Neural cell (in vitro differentiated cells): ENCODE data around the gene TRIM37. TPM values are rescaled to one million over a fixed set of nuclear protein-coding genes. Genes with fewer than 3 reads are reported as not detected.

Experiments used
- H2AFZ ChIP-seq: fragments of 200-600, 300-800 bp; sonication (generic), shearing (Covaris generic); 2 replicates; pipeline ENCODE4 v1.6.0; 2014; ENCODE audit warnings: low read depth, mild to moderate bottlenecking, antibody characterized with exemption, low read length, moderate library complexity
- H3F3A ChIP-seq: fragments of 200-600 bp; shearing (Covaris generic); 2 replicates; pipeline ENCODE4 v1.6.1; 2016; ENCODE audit warnings: mild to moderate bottlenecking, moderate library complexity, mixed read lengths, antibody characterized with exemption, low read length; ENCODE audit not compliant: insufficient read depth, poor library complexity, severe bottlenecking
- H3K27ac ChIP-seq: fragments of 200-600, 300-800 bp; sonication (generic), shearing (Covaris generic); 2 replicates; pipeline ENCODE4 v1.5.1; 2014; ENCODE audit warnings: mild to moderate bottlenecking, low read length, moderate library complexity
- H3K27me3 ChIP-seq: fragments of 300-800, 200-600 bp; sonication (generic), shearing (Covaris generic); 2 replicates; pipeline ENCODE4 v1.6.0; 2014; ENCODE audit warnings: mild to moderate bottlenecking, low read depth, low read length, moderate library complexity; ENCODE audit not compliant: insufficient read depth
- H3K36me3 ChIP-seq: fragments of 300-800, 200-600 bp; sonication (generic), shearing (Covaris generic); 2 replicates; pipeline ENCODE4 v1.5.1; 2014; ENCODE audit warnings: mild to moderate bottlenecking, antibody characterized with exemption, low read length, moderate library complexity; ENCODE audit not compliant: insufficient read depth
- H3K4me2 ChIP-seq: fragments of 300-800, 200-600 bp; sonication (generic), shearing (Covaris generic); 2 replicates; pipeline ENCODE4 v1.6.0; 2014; ENCODE audit warnings: mild to moderate bottlenecking, low read length
- H3K4me3 ChIP-seq: fragments of 300-800, 200-600 bp; sonication (generic), shearing (Covaris generic); 2 replicates; pipeline ENCODE4 v1.5.1; 2014; ENCODE audit warnings: mild to moderate bottlenecking, low read length, moderate library complexity
- H3K79me2 ChIP-seq: fragments of 200-600 bp; shearing (Covaris generic); replicated peaks from 2 replicates; pipeline ENCODE4 v1.6.0; 2014; ENCODE audit warnings: mild to moderate bottlenecking, low read length, moderate library complexity; ENCODE audit not compliant: insufficient read depth
- H3K9ac ChIP-seq: fragments of 300-800, 200-600 bp; sonication (generic), shearing (Covaris generic); 2 replicates; pipeline ENCODE4 v1.6.1; 2016; ENCODE audit warnings: mild to moderate bottlenecking, low read length, mixed read lengths
- H3K9me2 ChIP-seq: fragments of 200-600 bp; shearing (Covaris generic); 2 replicates; pipeline ENCODE4 v1.6.1; 2016; ENCODE audit warnings: mild to moderate bottlenecking, low read length, mixed read lengths; ENCODE audit not compliant: insufficient read depth
- H3K9me3 ChIP-seq: fragments of 200-600, 300-800 bp; sonication (generic), shearing (Covaris generic); 2 replicates; pipeline ENCODE4 v1.6.1; 2016; ENCODE audit warnings: mild to moderate bottlenecking, mixed run types, low read length, moderate library complexity, mixed read lengths
- H4K20me1 ChIP-seq: fragments of 200-600 bp; shearing (Covaris generic); 2 replicates; pipeline ENCODE4 v1.6.1; 2016; ENCODE audit warnings: mild to moderate bottlenecking, mixed run types; ENCODE audit not compliant: insufficient read depth
- EP300 ChIP-seq: fragments of 450-650 bp; conservative IDR thresholded peaks from 2 replicates; pipeline ENCODE4 v1.6.1; 2014; ENCODE audit warnings: antibody characterized with exemption, mild to moderate bottlenecking, moderate library complexity; ENCODE audit not compliant: poor library complexity, severe bottlenecking
- EZH2 ChIP-seq: fragments of 200-600, 300-800 bp; shearing (Covaris generic), sonication (generic); IDR thresholded peaks from 2 replicates; pipeline ENCODE4 v1.6.1; 2014; ENCODE audit warnings: antibody characterized with exemption, low read length, borderline replicate concordance, mild to moderate bottlenecking; ENCODE audit not compliant: insufficient read depth, poor library complexity, severe bottlenecking
- MXI1 ChIP-seq: fragments of 450-650 bp; conservative IDR thresholded peaks from 2 replicates; pipeline ENCODE4 v1.6.1; 2014; ENCODE audit warnings: antibody characterized with exemption, mild to moderate bottlenecking; ENCODE audit not compliant: poor library complexity, severe bottlenecking
- POLR2AphosphoS5 ChIP-seq: IDR thresholded peaks from 2 replicates; pipeline ENCODE4 v1.6.1; 2012
- RAD21 ChIP-seq: fragments of 450-650 bp; conservative IDR thresholded peaks from 2 replicates; pipeline ENCODE4 v1.6.1; 2014; ENCODE audit warnings: antibody characterized with exemption, mild to moderate bottlenecking, moderate library complexity
- SMC3 ChIP-seq: fragments of 450-650 bp; conservative IDR thresholded peaks from 2 replicates; pipeline ENCODE4 v1.6.1; 2014; ENCODE audit warnings: antibody characterized with exemption, mild to moderate bottlenecking, moderate library complexity; ENCODE audit not compliant: poor library complexity
- TAF1 ChIP-seq: IDR thresholded peaks from 2 replicates; pipeline ENCODE4 v1.6.1; 2012; ENCODE audit warnings: low read depth
- polyA plus RNA-seq: library from polyadenylated mRNA; depleted of rRNA; stranded (reverse); fragments of >200 nt; gene quantifications from 2 replicates; pipeline ENCODE4 v1.2.3, GENCODE V29; 2014
- TF ChIP-seq, protein P1 (sequence below): fragments of 450-650 bp; IDR thresholded peaks from 2 replicates; pipeline ENCODE4 v1.5.1; 2014; ENCODE audit warnings: antibody characterized with exemption, mild to moderate bottlenecking, moderate library complexity; ENCODE audit not compliant: poor library complexity, severe bottlenecking
- TF ChIP-seq, protein P2 (sequence below): IDR thresholded peaks from 2 replicates; pipeline ENCODE4 v1.6.1; 2012; ENCODE audit warnings: borderline replicate concordance

The TRIM37 gene
- polyA plus RNA-seq, 1 donor from 2014 or later: 65.2 TPM

DNA sequence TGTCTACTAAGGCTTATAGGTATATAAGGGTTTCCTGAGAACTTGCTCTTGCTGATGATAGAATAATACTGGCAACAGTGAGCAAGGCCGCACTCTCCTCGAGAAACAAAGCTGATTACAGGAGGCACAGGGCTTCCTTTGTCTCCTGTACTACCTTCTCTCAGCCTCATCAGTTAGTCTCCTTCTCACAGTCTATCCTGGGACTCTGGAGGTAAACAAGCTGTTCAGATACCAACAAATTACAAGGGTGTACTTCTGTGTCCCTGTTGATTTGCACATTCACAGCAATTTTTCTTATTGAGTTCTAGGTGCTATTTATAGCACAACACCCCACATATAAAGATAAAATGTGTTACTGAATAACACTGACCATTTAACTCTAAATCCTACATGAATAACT, 98.7 kb downstream of the TRIM37 start:
- Histone ChIP-seq H3K79me2 (no peaks in the 10 kb centered on the region), H3F3A (no peaks in the 10 kb centered on the region), H4K20me1 (no peaks in the 10 kb centered on the region), H3K27ac (no peak overlapping the region), H3K4me3 (no peak overlapping the region), H3K27me3 (no peaks in the 10 kb centered on the region), H3K4me2 (no peak overlapping the region), H3K36me3 (no peaks in the 10 kb centered on the region), H3K9me3 (no peaks in the 10 kb centered on the region), H2AFZ (no peak overlapping the region), H3K9ac (no peak overlapping the region), H3K9me2 (no peaks in the 10 kb centered on the region)
- TF ChIP-seq POLR2AphosphoS5 (no peak), EZH2 (no peak), EP300 (no peak), TAF1 (no peak), SMC3 (no peak), RAD21 (no peak), MXI1 (no peak)
- TF ChIP-seq, protein P1, sequence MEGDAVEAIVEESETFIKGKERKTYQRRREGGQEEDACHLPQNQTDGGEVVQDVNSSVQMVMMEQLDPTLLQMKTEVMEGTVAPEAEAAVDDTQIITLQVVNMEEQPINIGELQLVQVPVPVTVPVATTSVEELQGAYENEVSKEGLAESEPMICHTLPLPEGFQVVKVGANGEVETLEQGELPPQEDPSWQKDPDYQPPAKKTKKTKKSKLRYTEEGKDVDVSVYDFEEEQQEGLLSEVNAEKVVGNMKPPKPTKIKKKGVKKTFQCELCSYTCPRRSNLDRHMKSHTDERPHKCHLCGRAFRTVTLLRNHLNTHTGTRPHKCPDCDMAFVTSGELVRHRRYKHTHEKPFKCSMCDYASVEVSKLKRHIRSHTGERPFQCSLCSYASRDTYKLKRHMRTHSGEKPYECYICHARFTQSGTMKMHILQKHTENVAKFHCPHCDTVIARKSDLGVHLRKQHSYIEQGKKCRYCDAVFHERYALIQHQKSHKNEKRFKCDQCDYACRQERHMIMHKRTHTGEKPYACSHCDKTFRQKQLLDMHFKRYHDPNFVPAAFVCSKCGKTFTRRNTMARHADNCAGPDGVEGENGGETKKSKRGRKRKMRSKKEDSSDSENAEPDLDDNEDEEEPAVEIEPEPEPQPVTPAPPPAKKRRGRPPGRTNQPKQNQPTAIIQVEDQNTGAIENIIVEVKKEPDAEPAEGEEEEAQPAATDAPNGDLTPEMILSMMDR: no peak
- TF ChIP-seq, protein P2, sequence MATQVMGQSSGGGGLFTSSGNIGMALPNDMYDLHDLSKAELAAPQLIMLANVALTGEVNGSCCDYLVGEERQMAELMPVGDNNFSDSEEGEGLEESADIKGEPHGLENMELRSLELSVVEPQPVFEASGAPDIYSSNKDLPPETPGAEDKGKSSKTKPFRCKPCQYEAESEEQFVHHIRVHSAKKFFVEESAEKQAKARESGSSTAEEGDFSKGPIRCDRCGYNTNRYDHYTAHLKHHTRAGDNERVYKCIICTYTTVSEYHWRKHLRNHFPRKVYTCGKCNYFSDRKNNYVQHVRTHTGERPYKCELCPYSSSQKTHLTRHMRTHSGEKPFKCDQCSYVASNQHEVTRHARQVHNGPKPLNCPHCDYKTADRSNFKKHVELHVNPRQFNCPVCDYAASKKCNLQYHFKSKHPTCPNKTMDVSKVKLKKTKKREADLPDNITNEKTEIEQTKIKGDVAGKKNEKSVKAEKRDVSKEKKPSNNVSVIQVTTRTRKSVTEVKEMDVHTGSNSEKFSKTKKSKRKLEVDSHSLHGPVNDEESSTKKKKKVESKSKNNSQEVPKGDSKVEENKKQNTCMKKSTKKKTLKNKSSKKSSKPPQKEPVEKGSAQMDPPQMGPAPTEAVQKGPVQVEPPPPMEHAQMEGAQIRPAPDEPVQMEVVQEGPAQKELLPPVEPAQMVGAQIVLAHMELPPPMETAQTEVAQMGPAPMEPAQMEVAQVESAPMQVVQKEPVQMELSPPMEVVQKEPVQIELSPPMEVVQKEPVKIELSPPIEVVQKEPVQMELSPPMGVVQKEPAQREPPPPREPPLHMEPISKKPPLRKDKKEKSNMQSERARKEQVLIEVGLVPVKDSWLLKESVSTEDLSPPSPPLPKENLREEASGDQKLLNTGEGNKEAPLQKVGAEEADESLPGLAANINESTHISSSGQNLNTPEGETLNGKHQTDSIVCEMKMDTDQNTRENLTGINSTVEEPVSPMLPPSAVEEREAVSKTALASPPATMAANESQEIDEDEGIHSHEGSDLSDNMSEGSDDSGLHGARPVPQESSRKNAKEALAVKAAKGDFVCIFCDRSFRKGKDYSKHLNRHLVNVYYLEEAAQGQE: no peak

DNA sequence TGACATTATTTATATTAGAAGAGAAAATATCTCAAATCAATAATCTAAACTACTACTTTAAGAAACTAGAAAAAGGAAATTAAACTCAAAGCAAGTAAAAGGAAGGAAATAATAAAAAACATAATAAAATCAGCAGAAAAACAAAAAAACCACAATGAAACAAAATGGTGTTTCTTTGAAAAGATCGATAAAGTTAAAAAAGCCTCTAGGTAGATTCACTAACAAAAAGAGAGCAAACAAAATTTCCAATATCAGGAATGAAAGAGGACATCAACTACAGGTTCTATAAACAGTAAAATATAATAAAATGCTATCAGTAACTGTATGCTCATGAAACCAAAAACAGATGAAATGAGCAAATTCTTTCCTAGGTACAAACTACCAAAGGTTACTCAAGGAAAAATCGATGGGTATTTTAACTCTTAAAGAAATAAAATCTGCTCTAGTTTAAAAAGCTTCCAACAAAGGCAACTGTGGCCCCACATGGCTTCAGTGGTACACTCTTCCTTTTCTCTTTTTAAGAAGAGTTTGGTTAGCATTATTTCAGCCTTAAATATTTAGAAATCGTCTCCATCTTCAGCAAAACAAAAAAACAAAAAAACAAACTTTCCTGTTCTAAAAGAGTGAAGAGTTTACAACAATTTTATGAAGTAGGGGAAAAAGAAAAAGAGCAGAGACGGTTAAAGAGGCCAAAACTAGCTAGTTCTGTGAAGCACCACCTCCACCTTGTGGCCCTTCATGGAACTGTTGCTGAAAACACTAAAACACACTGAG, 102.2 kb downstream of the TRIM37 start:
- Histone ChIP-seq H3K4me3 (no peak overlapping the region), H3F3A (no peaks in the 10 kb centered on the region), H2AFZ (no peak overlapping the region), H3K9ac (no peak overlapping the region), H3K4me2 (no peak overlapping the region), H3K79me2 (no peaks in the 10 kb centered on the region), H3K27ac (no peak overlapping the region), H3K9me3 (no peaks in the 10 kb centered on the region), H3K36me3 (peaks cover 4% of the 10 kb centered on the region), H4K20me1 (no peaks in the 10 kb centered on the region), H3K9me2 (no peaks in the 10 kb centered on the region), H3K27me3 (no peaks in the 10 kb centered on the region)
- TF ChIP-seq, protein P1: peak; percentile 91
- TF ChIP-seq RAD21: peak; percentile 95
- no peak for TF ChIP-seq EZH2
- TF ChIP-seq POLR2AphosphoS5: no peak
- TF ChIP-seq, protein P2: no peak
- no peak for TF ChIP-seq TAF1
- TF ChIP-seq MXI1: no peak
- TF ChIP-seq EP300: no peak
- TF ChIP-seq SMC3: peak; percentile 98
